Measurements from ENCODE around the gene POFUT2. TPM values are rescaled to one million over a fixed set of nuclear protein-coding genes. Genes with fewer than 3 reads are reported as not detected.

The POFUT2 gene
- total RNA-seq, 4 donors from 2014 or later = 6.2 to 49.7 (median 24.6) TPM

DNA sequence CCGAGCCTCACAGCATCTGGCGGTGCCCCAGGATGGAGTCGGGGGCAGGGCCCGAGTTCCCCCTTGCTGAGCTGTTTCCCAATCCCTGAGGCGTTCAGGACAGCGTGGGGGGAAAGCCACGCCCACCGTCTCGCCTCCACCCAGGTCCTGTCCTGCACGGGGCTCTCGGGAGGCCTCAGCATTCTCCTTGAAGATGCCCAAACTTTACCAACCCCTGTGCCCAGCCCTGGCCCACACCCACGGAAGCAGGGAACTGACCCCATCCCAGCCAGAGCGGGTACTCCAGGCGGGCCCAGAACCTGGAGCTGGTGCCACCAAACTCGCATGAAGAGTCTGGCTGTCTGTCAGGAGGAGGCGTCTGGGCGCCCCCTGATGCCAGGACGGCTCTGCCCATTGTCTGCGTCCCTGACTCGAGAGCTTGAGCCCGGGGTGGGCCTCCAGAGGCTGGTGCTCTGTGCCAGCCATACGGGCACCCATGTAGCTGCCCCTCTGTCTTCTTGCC, 35.3 kb upstream of the POFUT2 start:
- Histone ChIP-seq H3K9me3 (no peaks in the 10 kb centered on the region), H3K36me3 (no peaks in the 10 kb centered on the region), H3K4me3 (no peak overlapping the region), H3K27ac (peak overlapping the region in 1 of 2 donors; percentile 40), H3K27me3 (no peaks in the 10 kb centered on the region), H3K4me1 (peaks cover 0 to 23% of the 10 kb centered on the region in 2 donors)
- DNase-seq = peak in 1 of 2 donors; percentile 80
- intact Hi-C loops (cut with DNase I; ENCODE audit: low total_unique reads) = no loop called here
- TF ChIP-seq POLR2A (IDR thresholded peaks at IDR 0.05) (no peak), CTCF (IDR thresholded peaks at IDR 0.05) (no peak)

GRCh38 chr21:45322231-45322959, 34.7 kb upstream of the POFUT2 start:
- no peak for DNase-seq

DNA sequence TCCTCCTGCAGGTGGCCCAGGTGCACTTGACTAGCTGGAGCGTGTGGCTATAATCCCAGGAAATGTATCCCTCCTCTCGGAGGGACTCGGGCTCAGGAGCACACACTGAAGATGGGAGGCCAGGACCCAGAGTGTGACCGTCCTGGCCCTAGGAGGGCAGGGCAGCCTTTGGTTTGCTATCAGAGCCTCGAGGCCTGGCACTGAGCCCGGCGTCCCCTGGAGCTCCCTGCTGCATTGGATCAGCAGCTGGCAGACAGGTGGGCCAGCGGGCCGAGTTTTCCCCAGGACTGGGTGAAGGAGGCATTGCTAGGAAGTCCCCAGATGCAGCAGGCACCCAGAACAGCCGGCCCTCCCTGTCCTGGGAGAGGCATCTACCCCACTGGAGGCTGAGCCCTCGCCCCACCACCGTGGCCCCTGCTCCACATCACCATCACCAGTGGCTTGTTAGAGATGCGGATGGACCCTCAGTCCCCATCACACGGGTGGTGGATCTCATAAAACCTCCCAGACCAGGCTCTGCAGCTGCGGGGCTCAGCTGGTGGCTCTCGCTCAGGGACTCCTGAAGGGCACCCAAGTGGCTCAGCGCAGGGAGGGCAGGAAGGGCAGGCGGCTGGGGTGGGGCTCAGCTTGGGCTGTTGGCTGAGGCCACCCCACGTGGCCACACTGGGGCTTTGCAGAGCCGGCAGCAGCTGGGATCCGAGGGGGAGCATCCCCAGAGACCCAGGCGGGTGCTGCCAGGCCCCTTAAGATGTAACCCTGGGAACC, 32.7 kb upstream of the POFUT2 start:
- no peak for TF ChIP-seq POLR2A (IDR thresholded peaks at IDR 0.05)
- TF ChIP-seq CTCF (IDR thresholded peaks at IDR 0.05) = no peak

More at GRCh38 chr21:45322231-45322959, 34.7 kb upstream of the POFUT2 start:
- Histone ChIP-seq H3K4me3 (no peak overlapping the region), H3K27me3 (no peaks in the 10 kb centered on the region), H3K27ac (peak overlapping the region; percentile 17 to 23), H3K9me3 (no peaks in the 10 kb centered on the region), H3K4me1 (peaks cover 0 to 23% of the 10 kb centered on the region in 2 donors), H3K36me3 (no peaks in the 10 kb centered on the region)
- TF ChIP-seq POLR2A (IDR thresholded peaks at IDR 0.05) = no peak
- intact Hi-C loops (cut with DNase I; ENCODE audit: low total_unique reads) = no loop called here

GRCh38 chr21:45319461-45320211, 31.9 kb upstream of the POFUT2 start:
- Histone ChIP-seq H3K4me1 (peaks cover 0 to 23% of the 10 kb centered on the region in 2 donors), H3K36me3 (no peaks in the 10 kb centered on the region), H3K9me3 (no peaks in the 10 kb centered on the region), H3K4me3 (no peak overlapping the region), H3K27ac (peak overlapping the region; percentile 62 to 76), H3K27me3 (no peaks in the 10 kb centered on the region)
- TF ChIP-seq CTCF (IDR thresholded peaks at IDR 0.05) = no peak
- peak in 1 of 2 donors; percentile 9 for TF ChIP-seq POLR2A (IDR thresholded peaks at IDR 0.05)
- intact Hi-C loops (cut with DNase I; ENCODE audit: low total_unique reads) = no loop called here
- no peak for DNase-seq

More for the DNA sequence above, 32.7 kb upstream of the POFUT2 start:
- intact Hi-C loops (cut with DNase I; ENCODE audit: low total_unique reads) = no loop called here
- peak overlapping the region; percentile 62 to 76 for H3K27ac ChIP-seq
- no peaks in the 10 kb centered on the region for H3K36me3 ChIP-seq
- no peak overlapping the region for H3K4me3 ChIP-seq
- peaks cover 0 to 23% of the 10 kb centered on the region in 2 donors for H3K4me1 ChIP-seq
- no peak for DNase-seq
- no peaks in the 10 kb centered on the region for H3K9me3 ChIP-seq
- H3K27me3 ChIP-seq = no peaks in the 10 kb centered on the region
